ENCODE data around the gene LMF2.

Gene LMF2

DNA sequence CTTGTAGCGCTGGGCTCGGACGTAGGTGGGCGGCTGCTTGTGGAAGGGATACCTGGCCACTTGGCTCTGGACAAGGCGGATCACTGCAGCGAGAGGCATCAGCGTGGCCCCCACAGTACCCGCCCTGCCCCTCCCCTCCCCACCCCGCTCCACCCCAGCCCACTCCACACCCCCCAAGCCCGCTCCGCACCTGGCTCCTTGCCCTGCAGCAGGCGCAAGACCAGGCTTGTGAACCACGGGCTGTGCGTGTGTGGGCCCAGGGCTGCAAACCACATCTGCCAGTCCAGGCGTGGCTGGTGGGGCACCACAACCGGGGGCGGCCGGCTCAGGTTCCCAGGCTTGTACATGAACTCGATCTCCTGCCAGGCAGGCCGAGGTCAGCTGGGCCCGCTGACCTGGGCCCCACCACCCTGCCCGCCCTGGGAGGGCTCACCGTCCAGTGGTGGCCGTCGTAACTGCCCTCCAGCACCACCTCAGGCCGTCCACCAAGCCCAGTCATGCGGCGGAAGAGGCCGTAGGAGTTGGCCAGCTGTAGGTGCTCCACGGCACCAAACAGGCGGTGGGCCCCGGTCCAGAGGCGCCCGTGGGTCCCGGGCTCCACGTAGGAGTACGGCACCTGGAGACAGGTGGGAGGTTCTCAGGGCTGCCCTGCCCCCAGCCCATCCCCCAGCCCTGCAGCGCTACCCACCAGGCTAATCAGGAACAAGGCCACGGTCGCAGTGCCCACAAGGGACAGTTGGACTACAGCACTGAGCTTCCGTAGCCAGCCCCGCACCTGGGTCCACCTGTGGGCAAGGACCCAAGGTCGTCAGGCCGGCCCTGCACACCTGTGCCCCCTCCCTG is 2.9 kb downstream of the LMF2 start:
- no peak for DNase-seq (ENCODE audit: low read depth, low spot score)

DNA sequence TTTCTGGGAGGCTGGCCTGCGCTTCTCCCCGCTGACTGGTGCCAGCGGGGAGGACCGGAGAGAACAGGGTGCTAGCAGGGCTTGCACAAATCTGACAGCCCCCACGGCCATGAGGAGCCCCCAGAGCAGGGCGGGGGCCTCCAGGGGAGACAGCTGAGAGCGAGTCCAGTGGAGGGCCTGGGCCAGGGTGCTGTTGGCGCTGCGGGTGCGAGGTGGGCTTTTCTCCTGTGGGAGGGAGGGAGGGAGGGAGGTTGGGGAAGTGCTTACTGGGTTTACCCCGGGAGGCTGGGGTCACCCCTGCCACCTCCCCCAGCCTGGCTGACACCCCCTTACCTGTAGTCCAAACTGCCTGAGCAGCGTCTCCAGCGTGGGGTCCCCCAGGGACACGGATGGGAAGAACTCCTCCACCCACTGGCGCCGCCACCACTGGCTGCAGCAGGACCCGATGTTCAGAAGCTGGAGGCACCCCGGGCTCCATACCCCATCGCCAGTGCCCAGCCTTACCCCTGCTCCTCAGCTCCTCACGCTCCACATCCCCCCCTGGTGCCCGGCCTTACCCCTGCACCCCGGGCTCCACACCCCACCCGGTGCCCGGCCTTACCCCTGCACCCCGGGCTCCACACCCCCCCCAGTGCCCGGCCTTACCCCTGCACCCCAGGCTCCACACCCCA is 3.9 kb downstream of the LMF2 start:
- DNase-seq (ENCODE audit: low read depth, low spot score) = no peak

GRCh38 chr22:50502628-50503474 is 4.7 kb downstream of the LMF2 start:
- DNase-seq (ENCODE audit: low read depth, low spot score) = no peak

DNA sequence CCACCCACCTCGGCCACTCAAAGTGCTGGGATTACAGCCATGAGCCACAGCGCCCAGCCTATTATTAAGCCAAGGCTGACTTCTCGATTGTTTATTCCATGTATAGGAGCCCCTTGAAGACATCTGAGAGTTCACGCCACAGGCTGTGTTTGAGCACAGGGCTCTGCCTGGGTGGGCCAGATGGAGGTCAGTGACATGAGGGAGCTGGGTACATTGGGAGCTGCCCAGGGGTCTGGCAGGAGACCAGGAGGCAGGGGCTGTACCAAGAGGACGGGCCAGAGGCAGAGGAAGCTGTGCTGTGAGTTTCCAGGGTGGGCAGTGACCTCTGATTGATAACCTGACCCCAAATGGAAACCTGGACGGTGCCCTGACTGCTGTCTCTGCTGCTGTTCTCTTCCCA is 5.4 kb downstream of the LMF2 start:
- no peak for DNase-seq (ENCODE audit: low read depth, low spot score)

GRCh38 chr22:50500452-50500851 is 7.0 kb downstream of the LMF2 start:
- DNase-seq (ENCODE audit: low read depth, low spot score) = no peak

- DNase-seq (ENCODE audit: low read depth, low spot score) = peak; percentile 89
Measured at GRCh38 chr22:50498322-50498890, 9.1 kb downstream of the LMF2 start.

GRCh38 chr22:50497093-50497492 is 10.4 kb downstream of the LMF2 start:
- no peak for DNase-seq (ENCODE audit: low read depth, low spot score)

DNA sequence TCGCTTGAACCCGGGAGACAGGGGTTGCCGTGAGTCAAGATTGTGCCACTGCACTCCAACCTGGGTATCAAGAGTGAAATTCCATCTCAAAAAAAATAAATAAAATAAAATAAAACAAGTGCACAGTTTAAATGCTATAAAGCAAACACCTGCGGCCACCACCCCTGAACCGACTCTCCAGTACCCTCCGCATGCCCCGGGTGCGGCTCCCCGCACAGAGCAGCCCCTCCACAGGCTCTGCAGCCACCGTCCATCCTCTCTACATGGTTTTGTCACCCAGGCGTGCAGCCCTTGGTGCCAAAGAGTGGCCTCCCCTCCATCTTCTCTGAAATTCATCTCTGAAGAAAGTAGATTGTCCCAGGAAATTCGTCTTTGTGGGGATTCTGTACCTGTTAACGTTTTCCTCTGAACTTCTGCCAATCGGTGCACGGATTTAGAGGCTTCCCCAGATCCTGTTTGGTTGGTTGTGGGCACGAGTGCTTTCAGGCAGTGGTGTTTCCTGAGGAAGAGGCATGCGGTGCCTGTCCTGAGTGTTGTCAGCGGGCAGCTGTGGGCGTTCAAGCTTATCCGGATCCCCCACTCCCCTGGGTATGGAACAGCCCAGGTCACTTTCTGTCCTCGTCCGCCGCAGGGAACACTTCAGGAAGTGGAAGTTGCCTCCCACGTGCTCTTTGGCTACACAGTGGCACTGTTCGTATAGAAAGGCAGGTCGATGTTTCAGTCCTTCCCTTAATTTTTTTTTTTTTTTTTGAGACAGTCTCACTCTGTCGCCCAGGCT is 16.8 kb downstream of the LMF2 start:
- DNase-seq (ENCODE audit: low read depth, low spot score) = no peak

DNA sequence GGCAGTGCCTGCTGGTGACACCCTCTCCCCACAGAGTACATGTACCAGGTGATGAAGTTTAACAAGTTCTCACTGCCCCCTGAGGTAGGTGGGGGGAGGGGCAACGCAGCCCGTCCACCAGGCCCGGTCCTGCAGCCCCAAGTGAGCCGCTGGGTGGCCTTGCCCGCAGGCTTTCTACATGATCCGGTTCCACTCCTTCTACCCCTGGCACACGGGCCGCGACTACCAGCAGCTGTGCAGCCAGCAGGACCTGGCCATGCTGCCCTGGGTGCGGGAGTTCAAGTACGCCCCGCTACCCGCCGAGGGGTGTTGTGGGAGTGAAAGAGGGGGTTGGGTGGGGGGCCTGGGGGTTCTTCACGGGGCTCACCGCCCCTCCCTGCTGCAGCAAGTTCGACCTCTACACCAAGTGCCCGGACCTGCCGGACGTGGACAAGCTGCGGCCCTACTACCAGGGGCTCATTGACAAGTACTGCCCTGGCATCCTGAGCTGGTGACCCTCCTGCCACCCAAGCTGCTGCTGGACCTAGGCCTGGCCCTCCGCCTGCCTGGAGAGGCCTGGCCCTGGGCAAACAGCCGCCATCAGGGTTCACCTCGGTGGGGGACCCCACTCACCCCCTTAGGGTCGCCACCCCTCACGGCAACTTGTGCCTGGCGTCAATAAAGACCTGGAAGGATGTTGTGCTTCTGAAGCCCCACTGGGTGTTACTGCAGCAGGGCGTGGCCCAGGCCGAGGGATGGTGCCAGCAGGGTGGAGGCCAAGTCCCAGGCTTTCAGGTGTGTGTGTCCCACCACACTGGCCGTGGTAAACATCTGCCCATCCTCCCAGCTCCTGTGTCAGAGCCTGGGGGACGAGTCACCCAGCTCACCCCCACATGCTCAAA is 17.9 kb downstream of the LMF2 start:
- DNase-seq (ENCODE audit: low read depth, low spot score) = no peak

- DNase-seq (ENCODE audit: low read depth, low spot score) = no peak
Measured at GRCh38 chr22:50488886-50489285, 18.6 kb downstream of the LMF2 start.

DNA sequence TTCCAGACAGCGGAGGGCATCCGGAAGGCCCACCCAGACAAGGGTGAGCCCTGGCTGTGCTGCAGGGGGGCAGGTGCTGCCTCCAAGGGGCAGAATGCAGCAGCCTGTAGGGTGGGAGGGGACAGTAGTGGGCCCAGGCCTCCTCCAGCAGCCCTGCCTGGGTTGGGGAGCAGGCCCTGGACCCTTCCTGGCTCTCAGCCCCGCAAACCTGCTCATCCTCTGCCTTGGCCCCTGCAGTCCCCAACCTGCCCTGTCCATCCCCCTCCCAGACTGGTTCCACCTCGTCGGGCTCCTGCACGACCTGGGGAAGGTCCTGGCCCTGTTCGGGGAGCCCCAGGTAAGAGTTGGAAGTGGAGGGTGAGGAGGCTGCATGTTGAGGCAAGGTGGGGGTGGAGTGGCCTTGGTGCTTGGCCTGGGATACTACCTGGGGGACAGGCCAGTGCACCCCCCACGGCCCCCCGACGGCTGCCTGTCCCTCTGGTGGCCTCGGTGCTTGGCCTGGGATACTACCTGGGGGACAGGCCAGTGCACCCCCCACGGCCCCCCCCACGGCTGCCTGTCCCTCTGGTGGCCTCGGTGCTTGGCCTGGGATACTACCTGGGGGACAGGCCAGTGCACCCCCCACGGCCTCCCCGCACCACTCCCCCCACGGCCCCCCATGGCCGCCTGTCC is 19.4 kb downstream of the LMF2 start:
- DNase-seq (ENCODE audit: low read depth, low spot score) = no peak

DNA sequence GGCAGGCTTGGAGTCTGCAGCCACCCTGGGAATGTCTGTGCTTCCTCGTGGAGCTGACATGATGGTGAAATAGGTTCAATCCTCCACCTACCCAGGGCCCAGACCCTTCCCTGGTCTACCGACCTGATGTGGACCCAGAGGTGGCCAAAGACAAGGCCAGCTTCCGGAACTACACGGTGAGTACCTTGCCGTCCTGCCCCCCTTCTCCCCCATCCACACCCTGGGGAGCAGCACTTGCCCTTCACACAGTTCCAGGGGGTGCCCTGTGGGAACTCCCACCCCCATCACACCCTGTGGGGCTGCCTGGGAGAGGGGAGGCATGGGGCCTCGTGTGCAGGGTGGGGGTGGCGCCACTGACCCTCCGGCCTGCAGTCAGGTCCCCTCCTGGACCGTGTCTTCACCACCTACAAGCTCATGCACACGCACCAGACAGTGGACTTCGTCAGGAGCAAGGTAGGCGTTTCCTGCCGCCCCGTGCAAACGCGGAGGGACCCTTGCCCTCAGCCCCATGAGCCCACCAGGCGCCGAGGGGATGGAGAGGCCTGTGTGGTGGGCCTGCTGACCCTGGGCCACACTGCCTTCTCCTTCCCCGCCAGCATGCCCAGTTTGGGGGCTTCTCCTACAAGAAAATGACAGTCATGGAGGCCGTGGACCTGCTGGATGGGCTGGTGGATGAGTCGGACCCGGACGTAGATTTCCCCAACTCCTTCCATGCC is 20.1 kb downstream of the LMF2 start:
- no peak for DNase-seq (ENCODE audit: low read depth, low spot score)

DNA sequence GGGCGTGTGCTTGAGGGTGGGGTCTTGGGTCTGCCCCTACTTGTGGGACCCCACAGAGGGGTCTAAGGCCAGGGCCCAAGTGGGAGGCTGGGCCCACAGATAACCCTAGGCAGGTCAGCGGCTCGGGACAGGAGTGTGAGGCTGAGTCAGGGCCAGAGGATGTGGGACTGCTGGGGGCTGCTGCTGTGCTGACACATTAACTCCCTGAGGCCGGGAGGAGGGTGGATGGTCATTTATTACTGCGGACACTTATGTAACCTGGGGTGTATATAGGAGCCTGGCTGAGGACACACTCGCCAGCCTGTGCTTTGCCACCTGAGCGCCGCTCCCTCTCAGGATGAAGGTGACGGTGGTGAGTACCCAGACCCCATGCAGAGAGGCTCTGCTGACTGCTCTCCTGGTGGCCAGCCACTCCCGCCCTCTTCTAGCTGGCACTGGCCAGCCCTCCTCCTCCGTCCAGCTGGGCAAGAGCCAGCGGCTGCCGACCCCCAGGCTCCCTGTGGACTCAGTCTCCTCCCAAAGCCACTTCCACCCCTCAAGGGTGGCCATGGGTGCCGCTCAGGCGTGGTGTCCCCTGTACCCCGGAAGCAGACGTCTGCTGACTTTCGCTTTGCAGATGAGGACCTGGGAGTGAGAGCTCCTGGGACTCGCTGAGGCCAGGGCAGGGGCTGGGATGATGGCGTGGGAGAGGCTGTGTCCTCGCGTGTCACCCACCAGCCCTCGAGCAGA is 20.8 kb downstream of the LMF2 start, which contains the start of gene MIOX:
TSS of gene MIOX (plus strand) at position 299 of the 729 bp plus-strand sequence. CDS start at position 338, 39 bp downstream.
- DNase-seq (ENCODE audit: low read depth, low spot score) = no peak

GRCh38 chr22:50485221-50486131 is 22.0 kb downstream of the LMF2 start:
- DNase-seq (ENCODE audit: low read depth, low spot score) = no peak

GRCh38 chr22:50483977-50484853 is 23.3 kb downstream of the LMF2 start:
- DNase-seq (ENCODE audit: low read depth, low spot score) = no peak

GRCh38 chr22:50483556-50483955 is 23.9 kb downstream of the LMF2 start:
- DNase-seq (ENCODE audit: low read depth, low spot score) = no peak
